Naive B cell (primary cell): ENCODE results near the gene NXF3. TPM values are rescaled to one million over a fixed set of nuclear protein-coding genes. Genes with fewer than 3 reads are reported as not detected.

ENCODE experiments used
- polyA plus RNA-seq, 6 donors: library from polyadenylated mRNA; unstranded; fragments of 300-500 nt; fragmentation: Illumina TruSeq; gene quantifications; one replicate each; pipeline ENCODE4 v1.2.3, GENCODE V29; 2021; ENCODE audit warnings: low read depth in 6 of 6

Gene NXF3
- polyA plus RNA-seq, 6 donors from 2014 or later = not detected

Other genes starting within 250 kb of the NXF3 start
- not detected for gene RAB40AL, start 155.9 kb downstream of the NXF3 start, polyA plus RNA-seq
- gene BEX1, start 29.0 kb downstream of the NXF3 start, polyA plus RNA-seq = 1 to 10 TPM in 2 of 6 donors, under 1 TPM in 1, not detected in 3; 0.45 to 1.1 (median 1.0) TPM
- gene BEX4, start 122.0 kb upstream of the NXF3 start, polyA plus RNA-seq = 100 to 1,000 TPM in 1 of 6 donors, 10 to 100 TPM in 5; 69.7 to 102 (median 78.0) TPM
- 10 to 100 TPM; 34.1 to 64.1 (median 53.4) TPM for gene TCEAL8, start 162.0 kb upstream of the NXF3 start, polyA plus RNA-seq
- not detected for gene TCEAL5, start 183.6 kb upstream of the NXF3 start, polyA plus RNA-seq
- gene BEX2, start 217.8 kb upstream of the NXF3 start, polyA plus RNA-seq = 10 to 100 TPM; 42.8 to 74.0 (median 49.9) TPM
- not detected for gene TCEAL7, start 237.1 kb upstream of the NXF3 start, polyA plus RNA-seq